ENCODE results near the gene CDKN1C. TPM values are rescaled to one million over a fixed set of nuclear protein-coding genes. Genes with fewer than 3 reads are reported as not detected.

The CDKN1C gene
- total and polyA plus RNA-seq, 2 of the 8 experiments (the other 6 are each of a cell fraction or from before 2014, with no cell fraction given): 12.8 to 14.1 TPM

DNA sequence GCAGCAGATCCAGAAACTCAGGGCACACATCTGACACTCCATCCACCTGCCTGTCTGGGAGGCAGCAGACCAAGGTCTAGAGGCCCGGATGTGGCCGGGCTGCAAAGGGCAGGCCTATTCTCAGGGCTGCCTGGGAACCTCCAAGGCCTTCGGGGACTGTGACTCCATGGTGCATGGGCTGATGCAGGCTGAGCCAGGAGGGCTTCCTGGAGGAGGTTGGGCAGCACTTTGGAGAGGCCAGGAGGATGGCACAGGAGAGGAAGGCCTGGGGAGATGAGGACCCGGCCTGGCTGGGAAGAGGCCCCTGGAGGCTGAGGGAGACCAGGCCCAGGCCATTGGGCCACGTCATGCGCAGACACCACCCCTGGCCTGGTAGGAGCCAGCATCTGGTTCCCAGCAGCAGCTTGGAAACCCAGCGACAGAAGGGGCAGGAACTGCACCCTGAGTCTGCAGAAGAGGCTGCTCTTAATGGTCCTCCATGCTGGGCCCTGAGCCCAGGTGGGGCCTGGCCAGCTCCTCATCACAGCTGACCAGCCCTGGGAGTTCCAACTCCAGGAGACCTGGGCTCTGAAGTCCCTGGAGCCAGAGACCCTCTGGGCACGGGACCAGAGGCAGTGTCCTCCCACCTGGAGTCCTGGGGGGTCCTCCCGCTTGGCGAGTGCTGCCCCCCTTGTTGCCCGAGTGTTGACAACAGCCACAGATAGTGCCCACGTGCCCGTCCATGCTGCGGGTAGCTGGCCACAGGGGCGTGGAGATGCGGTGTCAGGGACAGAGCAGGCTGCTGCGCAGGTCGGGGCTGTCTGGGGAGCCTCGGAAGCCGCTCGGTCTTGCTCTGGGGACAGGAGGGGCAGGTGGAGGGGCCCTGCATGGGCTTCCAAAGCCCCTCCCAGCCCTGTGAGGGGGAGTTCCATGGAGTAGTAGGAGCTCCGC, 38.1 kb upstream of the CDKN1C start:
- no peak overlapping the region for H3K9ac ChIP-seq (replicated peaks in 1 of 4; ENCODE audit: extremely low read depth in 1 of 4, low read depth in 3 of 4, low read length in 3 of 4)
- H3K18ac ChIP-seq (ENCODE audit: extremely low read depth, low read length): no peak overlapping the region
- FAIRE-seq (no peak), DNase-seq (ENCODE audit: low read depth in 1 of 2, low spot score in 2 of 2) (no peak)
- H3K79me1 ChIP-seq (ENCODE audit: low read depth, low read length): no peaks in the 10 kb centered on the region
- H3K56ac ChIP-seq (replicated peaks; ENCODE audit: insufficient read length, low read depth, low read length): no peak overlapping the region
- peaks cover 4 to 9% of the 10 kb centered on the region in 2 experiments for H4K20me1 ChIP-seq (replicated peaks in 1 of 2; ENCODE audit: control insufficient read depth in 1 of 2, insufficient read depth in 2 of 2, low read length in 2 of 2)
- no peaks in the 10 kb centered on the region for H3K36me3 ChIP-seq (ENCODE audit: control insufficient read depth in 2 of 4, insufficient read depth in 4 of 4, low read length in 3 of 4)
- no peak overlapping the region for H3K14ac ChIP-seq (ENCODE audit: insufficient read length)
- H4K91ac ChIP-seq (replicated peaks; ENCODE audit: insufficient read length, low read length): no peak overlapping the region
- CTCF ChIA-PET (ENCODE audit: partially characterized antibody): interaction anchor here (0.5 to 2.1 kb wide), 6 partner anchors 21 to 503 kb away, joined by 3 to 9 read pairs (median 3); no protein-coding TSS in a partner anchor
- H3K23me2 ChIP-seq (ENCODE audit: low read depth, low read length): peaks cover 3% of the 10 kb centered on the region; the same call in 1 of the 2 replicates
- POLR2A ChIA-PET (ENCODE audit: partially characterized antibody): interaction anchor here (1.0 to 1.3 kb wide), 2 partner anchors 18 to 32 kb away, joined by 3 to 4 read pairs; no protein-coding TSS in a partner anchor
- H3K27ac ChIP-seq (ENCODE audit: low read depth, low read length): no peak overlapping the region
- no peaks in the 10 kb centered on the region for H3K79me2 ChIP-seq (ENCODE audit: control insufficient read depth in 1 of 2, insufficient read depth in 2 of 2, low read length in 2 of 2)
- 0 out of 2 replicates have a peak overlapping the region, but pooled peaks have one; percentile 5 for H4K8ac ChIP-seq (ENCODE audit: extremely low read depth, insufficient read depth, low read length)
- H2BK120ac ChIP-seq (replicated peaks; ENCODE audit: low read depth, low read length): no peak overlapping the region
- H3K4ac ChIP-seq (replicated peaks; ENCODE audit: insufficient read length, low read depth, low read length): no peak overlapping the region
- H2BK5ac ChIP-seq (ENCODE audit: low read depth, low read length): no peak overlapping the region
- no peak overlapping the region for H2AFZ ChIP-seq (ENCODE audit: low read length)
- no peak overlapping the region for H4K5ac ChIP-seq (ENCODE audit: insufficient read length, low read depth, low read length)
- no peak overlapping the region for H2BK20ac ChIP-seq (ENCODE audit: low read length)
- H2AK5ac ChIP-seq (ENCODE audit: low read depth, low read length): no peak overlapping the region
- H3K4me1 ChIP-seq (replicated peaks in 1 of 4; ENCODE audit: control insufficient read depth in 3 of 4, insufficient read depth in 4 of 4, low read length in 3 of 4): peaks cover 0 to 7% (median 2%) of the 10 kb centered on the region in 4 experiments; a peak in 3 of 7 replicates
- WGBS, 2 experiments (ENCODE audit: extremely low coverage in 1 of 2, insufficient coverage in 1 of 2, insufficient read length in 1 of 2, insufficient replicate concordance in 2 of 2, low coverage in 1 of 2, low lambda C conversion rate in 2 of 2, missing lambda C conversion rate in 1 of 2): 89% methylated on average over 15 of the region's 22 CpGs; no CpG with 5 or more reads in 1 of the 2 experiments
- no peak overlapping the region for H3K23ac ChIP-seq (ENCODE audit: insufficient read length)
- peaks cover 15 to 29% (median 23%) of the 10 kb centered on the region in 4 experiments for H3K27me3 ChIP-seq (replicated peaks in 1 of 4; ENCODE audit: control insufficient read depth in 3 of 4, extremely low read depth in 1 of 4, insufficient read depth in 3 of 4, low read length in 3 of 4)
- no peak overlapping the region for H2BK15ac ChIP-seq (ENCODE audit: low read length)
- no peaks in the 10 kb centered on the region for H3K9me3 ChIP-seq (ENCODE audit: insufficient read depth in 2 of 2, low read depth in 1 of 2, low read length in 1 of 2)
- no peak overlapping the region for H2BK12ac ChIP-seq (ENCODE audit: low read depth, low read length)
- H3K4me3 ChIP-seq (ENCODE audit: extremely low read depth in 1 of 4, insufficient read depth in 2 of 4, low read depth in 3 of 4, low read length in 4 of 4): no peak overlapping the region
- no peak overlapping the region for H3K4me2 ChIP-seq (ENCODE audit: insufficient read depth in 1 of 2, low read depth in 2 of 2, low read length in 2 of 2)
- TF ChIP-seq EP300 (IDR thresholded peaks at IDR 0.05; ENCODE audit: borderline replicate concordance in 1 of 2, low read depth in 2 of 2, low read length in 2 of 2) (no peak), KDM1A (IDR thresholded peaks at IDR 0.05; ENCODE audit: borderline replicate concordance, low read length) (no peak), RXRA (IDR thresholded peaks at IDR 0.05; ENCODE audit: insufficient read depth, low read depth, low read length) (no peak)

All from H1 (cell line).